GM12878 (cell line): Measurements from ENCODE around the gene TMEM140. TPM values are rescaled to one million over a fixed set of nuclear protein-coding genes. Genes with fewer than 3 reads are reported as not detected.

Source experiments
- BCL3 ChIP-seq: IDR thresholded peaks from 2 replicates; pipeline ENCODE4 v1.6.1; 2011; ENCODE audit warnings: borderline replicate concordance, low read depth, mild to moderate bottlenecking, moderate library complexity, low read length; ENCODE audit not compliant: insufficient read depth, poor library complexity, severe bottlenecking
- IKZF2 ChIP-seq, 2 experiments: fragments of 450-650 bp; IDR thresholded peaks; 2 replicates each; pipeline ENCODE4 v1.6.1; 2017; ENCODE audit warnings: mild to moderate bottlenecking in 2 of 2, moderate library complexity in 2 of 2
- MAX ChIP-seq: IDR thresholded peaks from 2 replicates; pipeline ENCODE4 v1.6.1; 2012; ENCODE audit warnings: low read depth, low read length, improper control_type of control experiment
- MXI1 ChIP-seq: fragments of 150-350 bp; IDR thresholded peaks from 2 replicates; pipeline ENCODE4 v1.6.1; 2011; ENCODE audit warnings: low read depth, mild to moderate bottlenecking, inconsistent platforms, low read length, improper control_type of control experiment
- PBX3 ChIP-seq: IDR thresholded peaks from 2 replicates; pipeline ENCODE4 v1.6.1; 2011; ENCODE audit warnings: mild to moderate bottlenecking, low read depth, low read length, moderate library complexity; ENCODE audit not compliant: insufficient replicate concordance
- PKNOX1 ChIP-seq: fragments of 450-650 bp; IDR thresholded peaks from 2 replicates; pipeline ENCODE4 v1.6.1; 2016; ENCODE audit warnings: mild to moderate bottlenecking
- POLR2AphosphoS2 ChIP-seq: IDR thresholded peaks from 2 replicates; pipeline ENCODE4 v1.6.1; 2011; ENCODE audit warnings: low read depth, mild to moderate bottlenecking, low read length, improper control_type of control experiment, moderate library complexity
- RAD51 ChIP-seq: fragments of 450-650 bp; IDR thresholded peaks from 2 replicates; pipeline ENCODE4 v1.6.1; 2016; ENCODE audit warnings: moderate library complexity, mild to moderate bottlenecking, inconsistent platforms
- SMAD1 ChIP-seq: fragments of 450-650 bp; IDR thresholded peaks from 2 replicates; pipeline ENCODE4 v1.6.1; 2018; ENCODE audit warnings: mild to moderate bottlenecking, low read depth; ENCODE audit not compliant: partially characterized antibody
- TAF1 ChIP-seq: IDR thresholded peaks from 2 replicates; pipeline ENCODE4 v1.6.1; 2011; ENCODE audit warnings: mild to moderate bottlenecking, low read depth, low read length, borderline replicate concordance
- USF1 ChIP-seq: IDR thresholded peaks from 2 replicates; pipeline ENCODE4 v1.6.1; 2011; ENCODE audit warnings: borderline replicate concordance, low read depth, mild to moderate bottlenecking, moderate library complexity, mixed read lengths, low read length; ENCODE audit not compliant: insufficient read depth; ENCODE audit errors: extremely low read length
- ZBTB4 ChIP-seq: fragments of 450-650 bp; formaldehyde crosslinking; IDR thresholded peaks from 2 replicates; pipeline ENCODE4 v1.4.0; 2022; ENCODE audit warnings: mild to moderate bottlenecking, moderate library complexity
- polyA plus RNA-seq, 11 experiments: library from polyadenylated mRNA; depleted of rRNA in 4 of 11; unstranded in 6 of 11; stranded (reverse) in 5 of 11; fragments of >200 nt; fragmentation: Nextera tagmentation in 4 of 11; fragmentation: Illumina TruSeq in 1 of 11; extraction: Ambion mirVana in 4 of 11; extraction: Trizol in 1 of 11; gene quantifications; 1 replicate in 1 of 11; 2 replicates in 10 of 11; pipeline versions ENCODE4 v1.2.1 to v1.2.3, GENCODE V29; 2011 to 2016; ENCODE audit warnings: inconsistent platforms in 2 of 11, missing spikeins in 2 of 11, low read depth in 1 of 11
- total RNA-seq, 4 experiments: library from RNA; depleted of rRNA in 3 of 4; stranded (reverse); fragments of >200 nt in 3 of 4; fragmentation: Illumina TruSeq in 1 of 4; extraction: Trizol in 1 of 4; gene quantifications; 2 replicates each; pipeline versions ENCODE4 v1.2.1 to v1.2.3, GENCODE V29; 2013 to 2021

The TMEM140 gene
- total and polyA plus RNA-seq, 10 of the 15 experiments (the other 5 are each of a cell fraction or from before 2014, with no cell fraction given): 0.85 to 20.7 (median 3.3) TPM

- TF ChIP-seq PBX3 (peak; percentile 76), BCL3 (no peak), USF1 (peak; percentile 23), ZBTB4 (no peak), IKZF2 (IDR thresholded peaks at IDR 0.05) (peak in 1 of 2 experiments; percentile 39; a peak in 1 of 4 replicates), POLR2AphosphoS2 (0 out of 2 replicates have a peak, but pooled peaks have one; percentile 33), PKNOX1 (peak; percentile 85), MAX (no peak), SMAD1 (peak; percentile 33), MXI1 (peak; percentile 35; the same call in 1 of the 2 replicates), TAF1 (no peak), RAD51 (peak; percentile 68; the same call in 1 of the 2 replicates)
These were observed 3.7 kb downstream of the TMEM140 start (continued) for GRCh38 chr7:135151533-135151932.
